OCI-LY1 (cell line): ENCODE measurements around the gene SCLT1.

Experiments
- CTCF ChIP-seq: fragments of 200-600 bp; sonication (generic), shearing (Covaris generic); IDR thresholded peaks from 2 replicates; pipeline ENCODE4 v1.5.1; 2017; ENCODE audit warnings: mild to moderate bottlenecking, antibody characterized with exemption, low read length, moderate library complexity, mixed read lengths
- EZH2 ChIP-seq: fragments of 200-600 bp; sonication (generic), shearing (Covaris generic); IDR thresholded peaks from 2 replicates; pipeline ENCODE4 v1.8.0; 2017; ENCODE audit warnings: borderline replicate concordance, mixed run types, mild to moderate bottlenecking, antibody characterized with exemption, low read length, moderate library complexity, mixed read lengths

GRCh38 chr4:129140521-129140920, 47.2 kb upstream of the SCLT1 start:
- TF ChIP-seq CTCF (no peak), EZH2 (no peak)
